ENCODE measurements around the gene GRAMD4. TPM values are rescaled to one million over a fixed set of nuclear protein-coding genes. Genes with fewer than 3 reads are reported as not detected.
"Not testable (repeated sequence)": the region's sequence is repeated elsewhere in the genome, so short reads cannot be mapped to it uniquely, and the experiment has no call there.

The GRAMD4 gene
- polyA plus RNA-seq, 3 donors, result 21.6 to 24.4 (median 22.8) TPM

GRCh38 chr22:46617986-46618647 is 2.1 kb upstream of the GRAMD4 start:
- DNase-seq, result no peak

- DNase-seq, result no peak
Measured at GRCh38 chr22:46618667-46619066, 1.5 kb upstream of the GRAMD4 start.

GRCh38 chr22:46619240-46619829 is 851 bp upstream of the GRAMD4 start:
- DNase-seq, result no peak

- DNase-seq, result no peak
Measured at GRCh38 chr22:46620588-46621242, 529 bp downstream of the GRAMD4 start.

- DNase-seq, result not testable (repeated sequence)
Measured at GRCh38 chr22:46621243-46621930, 1.2 kb downstream of the GRAMD4 start.

GRCh38 chr22:46622081-46622521 is 1.9 kb downstream of the GRAMD4 start:
- no peak for DNase-seq

GRCh38 chr22:46625113-46625842 is 5.1 kb downstream of the GRAMD4 start:
- DNase-seq, result no peak

GRCh38 chr22:46625843-46626349 is 5.7 kb downstream of the GRAMD4 start:
- no peak for DNase-seq

GRCh38 chr22:46626356-46626755 is 6.2 kb downstream of the GRAMD4 start:
- no peak for DNase-seq

GRCh38 chr22:46626911-46627805 is 7.0 kb downstream of the GRAMD4 start:
- DNase-seq, result no peak

- DNase-seq, result no peak
Measured at GRCh38 chr22:46627806-46628482, 7.8 kb downstream of the GRAMD4 start.

- no peak for DNase-seq
Measured at GRCh38 chr22:46628756-46629155, 8.6 kb downstream of the GRAMD4 start.

- no peak for DNase-seq
Measured at GRCh38 chr22:46629291-46629690, 9.1 kb downstream of the GRAMD4 start.

- no peak for DNase-seq
Measured at GRCh38 chr22:46631113-46631512, 10.9 kb downstream of the GRAMD4 start.

- no peak for DNase-seq
Measured at GRCh38 chr22:46632646-46633249, 12.6 kb downstream of the GRAMD4 start.

- no peak for DNase-seq
Measured at GRCh38 chr22:46633334-46633890, 13.2 kb downstream of the GRAMD4 start.

GRCh38 chr22:46634011-46634699 is 14.0 kb downstream of the GRAMD4 start:
- DNase-seq, result no peak

GRCh38 chr22:46634973-46635685 is 14.9 kb downstream of the GRAMD4 start:
- not testable (repeated sequence) for DNase-seq

Measured in renal pelvis (tissue), 4 donors.